CD14-positive monocyte (primary cell): ENCODE results near the gene CDK6. TPM values are rescaled to one million over a fixed set of nuclear protein-coding genes. Genes with fewer than 3 reads are reported as not detected.

ENCODE experiments used
- DNase-seq, 3 donors: peaks; one replicate each; pipeline ENCODE4 v3.0.0-alpha.2; 2011 to 2022
- H2AFZ ChIP-seq: 2 replicates; pipeline ENCODE4 v1.6.0; 2012; ENCODE audit warnings: mild to moderate bottlenecking, low read depth, low read length, inconsistent platforms; ENCODE audit not compliant: insufficient read depth, poor library complexity, severe bottlenecking
- H3K27ac ChIP-seq, 2 donors: 1 replicate in 1 of 2; 2 replicates in 1 of 2; pipeline ENCODE4 v1.5.1; 2012 to 2013; ENCODE audit warnings: low read length in 2 of 2, control low read depth in 1 of 2, inconsistent platforms in 1 of 2, low read depth in 1 of 2, mild to moderate bottlenecking in 1 of 2
- H3K27me3 ChIP-seq, 2 donors: one replicate each; pipeline versions ENCODE4 v1.6.0 to v1.6.1; 2011 to 2013; ENCODE audit warnings: low read length in 2 of 2; ENCODE audit not compliant: control insufficient read depth in 2 of 2, insufficient read depth in 2 of 2
- H3K36me3 ChIP-seq, 2 donors: replicated peaks in 1 of 2; 1 replicate in 1 of 2; 2 replicates in 1 of 2; pipeline versions ENCODE4 v1.5.1 to v1.6.1; 2012 to 2013; ENCODE audit warnings: low read length in 2 of 2, control low read depth in 1 of 2, inconsistent platforms in 1 of 2, mild to moderate bottlenecking in 1 of 2; ENCODE audit not compliant: insufficient read depth in 2 of 2, control insufficient read depth in 1 of 2
- H3K4me1 ChIP-seq, 2 donors: 1 replicate in 1 of 2; 2 replicates in 1 of 2; pipeline versions ENCODE4 v1.5.1 to v1.6.1; 2012 to 2013; ENCODE audit warnings: low read length in 2 of 2, control low read depth in 1 of 2, inconsistent platforms in 1 of 2, mild to moderate bottlenecking in 1 of 2, moderate library complexity in 1 of 2; ENCODE audit not compliant: insufficient read depth in 2 of 2, control insufficient read depth in 1 of 2
- H3K4me2 ChIP-seq: replicated peaks from 2 replicates; pipeline ENCODE3; 2012; ENCODE audit warnings: low read length, moderate library complexity, mild to moderate bottlenecking; ENCODE audit not compliant: poor library complexity, severe bottlenecking; ENCODE audit errors: extremely low read depth
- H3K4me3 ChIP-seq, 3 experiments: fragments of 200-600 bp in 1 of 3; sonication (generic) in 1 of 3; replicated peaks in 1 of 3; 1 replicate in 2 of 3; 2 replicates in 1 of 3; pipeline ENCODE4 v1.5.1; 2011 to 2013; ENCODE audit warnings: low read length in 3 of 3, mild to moderate bottlenecking in 3 of 3, control low read depth in 2 of 3, low read depth in 2 of 3, inconsistent platforms in 1 of 3, moderate library complexity in 1 of 3
- H3K79me2 ChIP-seq: 2 replicates; pipeline ENCODE4 v1.6.0; 2012; ENCODE audit warnings: mild to moderate bottlenecking, control low read depth, inconsistent platforms, low read length, moderate library complexity; ENCODE audit not compliant: insufficient read depth
- H3K9ac ChIP-seq: 2 replicates; pipeline ENCODE4 v1.6.0; 2017; ENCODE audit warnings: low read length, mild to moderate bottlenecking; ENCODE audit not compliant: insufficient read depth, poor library complexity, severe bottlenecking
- H3K9me3 ChIP-seq, 2 donors: replicated peaks in 1 of 2; 1 replicate in 1 of 2; 2 replicates in 1 of 2; pipeline versions ENCODE4 v1.5.1 to v1.6.1; 2012 to 2013; ENCODE audit warnings: low read length in 2 of 2, control low read depth in 1 of 2; ENCODE audit not compliant: control insufficient read depth in 1 of 2, insufficient read depth in 1 of 2
- H4K20me1 ChIP-seq: 2 replicates; pipeline ENCODE4 v1.6.0; 2012; ENCODE audit warnings: mild to moderate bottlenecking, low read length, control low read depth, moderate library complexity; ENCODE audit not compliant: insufficient read depth
- H3K27ac Mint-ChIP-seq, 7 donors: one replicate each; pipeline ENCODE4 v1.8.0; 2020; ENCODE audit warnings: mild to moderate bottlenecking in 7 of 7, mixed read lengths in 7 of 7, moderate library complexity in 6 of 7, inconsistent platforms in 2 of 7
- H3K27me3 Mint-ChIP-seq, 3 donors: one replicate each; pipeline ENCODE4 v1.8.0; 2021 to 2022; ENCODE audit warnings: low read depth in 3 of 3, mild to moderate bottlenecking in 3 of 3, mixed read lengths in 3 of 3, moderate library complexity in 3 of 3, inconsistent platforms in 1 of 3
- H3K36me3 Mint-ChIP-seq, 2 donors: one replicate each; pipeline ENCODE4 v1.8.0; 2020; ENCODE audit warnings: mixed read lengths in 2 of 2, inconsistent platforms in 1 of 2, mild to moderate bottlenecking in 1 of 2
- H3K4me1 Mint-ChIP-seq: one replicate; pipeline ENCODE4 v1.8.0; 2020; ENCODE audit warnings: mild to moderate bottlenecking, mixed read lengths
- H3K4me3 Mint-ChIP-seq, 2 donors: one replicate each; pipeline ENCODE4 v1.8.0; 2020; ENCODE audit warnings: mild to moderate bottlenecking in 2 of 2, mixed read lengths in 2 of 2, moderate library complexity in 1 of 2
- H3K9me3 Mint-ChIP-seq, 7 donors: one replicate each; pipeline ENCODE4 v1.8.0; 2020 to 2022; ENCODE audit warnings: mixed read lengths in 7 of 7, mild to moderate bottlenecking in 6 of 7, moderate library complexity in 6 of 7, inconsistent platforms in 2 of 7
- CTCF ChIP-seq: fragments of 200-600 bp; IDR thresholded peaks from one replicate; pipeline ENCODE4 v1.8.0; 2022; ENCODE audit warnings: antibody characterized with exemption, mild to moderate bottlenecking
- WGBS: methylation state at CpG from one replicate; pipeline ENCODE4 v1.1.5; 2013; ENCODE audit warnings: missing lambda C conversion rate; ENCODE audit not compliant: insufficient coverage; 5-methylcytosine and 5-hydroxymethylcytosine counted together
- intact Hi-C, 2 donors: fragments of 100-400 bp; cut with micrococcal nuclease; formaldehyde crosslinking; loops; one replicate each; pipeline versions ENCODE4 v1.15.0 to v1.15.1; 2023
- polyA plus RNA-seq, 3 donors: library from polyadenylated mRNA; depleted of rRNA in 1 of 3; unstranded in 2 of 3; stranded (reverse) in 1 of 3; fragments of 300-500 nt in 2 of 3; fragments of >200 nt in 1 of 3; fragmentation: Illumina TruSeq in 2 of 3; gene quantifications; 1 replicate in 2 of 3; 2 replicates in 1 of 3; pipeline ENCODE4 v1.2.3, GENCODE V29; 2012 to 2021

Gene CDK6
- polyA plus RNA-seq, 3 donors, result 3.4 to 4.3 (median 3.8) TPM

GRCh38 chr7:92755680-92756079, 80.7 kb downstream of the CDK6 start:
- Mint-ChIP-seq H3K4me3 (peak overlapping the region in 1 of 2 donors; percentile 89), H3K36me3 (peaks cover 0 to 7% of the 10 kb centered on the region in 2 donors), H3K9me3 (peaks cover 0 to 6% (median 0%) of the 10 kb centered on the region in 7 donors), H3K27me3 (no peaks in the 10 kb centered on the region), H3K4me1 (peaks cover 41% of the 10 kb centered on the region), H3K27ac (peak overlapping the region; percentile 80 to 93 (median 91))
- H3K4me2 ChIP-seq, result peak overlapping the region; percentile 60
- H3K36me3 ChIP-seq, result no peaks in the 10 kb centered on the region
- no peak for DNase-seq
- peaks cover 19% of the 10 kb centered on the region for H3K79me2 ChIP-seq
- H3K4me3 ChIP-seq, result peak overlapping the region in 1 of 3 experiments; percentile 57
- H3K9ac ChIP-seq, result no peak overlapping the region
- no peak for TF ChIP-seq CTCF
- H2AFZ ChIP-seq, result peak overlapping the region; percentile 69
- 17% methylated on average over 2 of the region's 4 CpGs for WGBS
- peaks cover 18 to 42% of the 10 kb centered on the region in 2 donors for H3K4me1 ChIP-seq
- no peaks in the 10 kb centered on the region for H3K27me3 ChIP-seq
- intact Hi-C loops, result no loop called here
- H3K27ac ChIP-seq, result peak overlapping the region in 1 of 2 donors; percentile 80
- no peaks in the 10 kb centered on the region for H3K9me3 ChIP-seq
- H4K20me1 ChIP-seq, result no peaks in the 10 kb centered on the region

DNA sequence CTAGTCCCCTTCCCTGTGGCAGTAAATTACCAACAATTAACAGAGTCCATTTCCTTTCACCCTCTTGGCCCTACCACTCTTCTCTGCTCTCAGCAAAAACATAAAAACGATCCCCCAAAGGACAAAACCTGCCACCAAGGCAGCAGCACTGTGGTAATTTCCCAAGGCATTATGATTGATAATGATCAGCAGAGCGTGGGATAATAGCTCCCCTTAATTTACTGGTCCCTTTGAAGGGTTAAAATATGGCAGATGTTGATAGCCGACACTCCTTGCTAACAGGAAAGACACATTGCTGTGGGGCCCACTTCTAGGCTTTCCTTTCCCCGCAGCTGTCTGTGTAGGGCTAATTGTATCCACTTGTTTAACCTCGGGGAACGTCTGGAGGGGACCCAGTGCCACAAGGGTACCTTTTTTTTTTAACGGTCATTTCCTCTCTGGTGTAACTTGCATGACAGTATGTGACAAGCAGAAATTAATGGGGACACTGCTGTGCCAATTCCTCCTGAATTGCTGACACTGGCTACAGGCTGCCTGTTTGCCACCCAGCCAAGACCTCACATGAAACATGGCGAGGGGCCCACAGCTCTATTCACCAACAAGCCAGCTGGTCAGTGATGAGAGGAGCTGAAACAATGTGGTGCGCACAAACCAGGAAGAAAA, 81.3 kb downstream of the CDK6 start:
- H3K36me3 ChIP-seq, result no peaks in the 10 kb centered on the region
- peak overlapping the region in 2 of 3 experiments; percentile 31 to 57 for H3K4me3 ChIP-seq
- Mint-ChIP-seq H3K36me3 (peaks cover 0 to 7% of the 10 kb centered on the region in 2 donors), H3K9me3 (peaks cover 0 to 6% (median 0%) of the 10 kb centered on the region in 7 donors), H3K27ac (peak overlapping the region; percentile 87 to 93 (median 91)), H3K27me3 (no peaks in the 10 kb centered on the region), H3K4me3 (peak overlapping the region; percentile 56 to 89), H3K4me1 (peaks cover 43% of the 10 kb centered on the region)
- TF ChIP-seq CTCF, result no peak
- 0% methylated on average over 3 of the region's 9 CpGs for WGBS
- no peaks in the 10 kb centered on the region for H3K9me3 ChIP-seq
- intact Hi-C loops, result no loop called here
- H3K4me1 ChIP-seq, result peaks cover 18 to 42% of the 10 kb centered on the region in 2 donors
- H3K79me2 ChIP-seq, result peaks cover 19% of the 10 kb centered on the region
- peak overlapping the region; percentile 60 for H3K4me2 ChIP-seq
- no peaks in the 10 kb centered on the region for H4K20me1 ChIP-seq
- peak; percentile 53 to 63 (median 53) for DNase-seq
- H3K27ac ChIP-seq, result peak overlapping the region; percentile 10 to 80
- H3K27me3 ChIP-seq, result no peaks in the 10 kb centered on the region
- peak overlapping the region; percentile 69 for H2AFZ ChIP-seq
- H3K9ac ChIP-seq, result peak overlapping the region; percentile 35
